A673 (cell line): Measurements from ENCODE around the gene PGP.

Experiments used
- CTCF ChIP-seq: fragments of 300-800, 200-600 bp; sonication (generic); conservative IDR thresholded peaks from 2 replicates; pipeline ENCODE4 v1.5.1; 2017; ENCODE audit warnings: low read depth, mild to moderate bottlenecking, antibody characterized with exemption, low read length, moderate library complexity, mixed read lengths
- EZH2 ChIP-seq: fragments of 200-600 bp; sonication (generic); IDR thresholded peaks from 2 replicates; pipeline ENCODE4 v1.6.1; 2017; ENCODE audit warnings: borderline replicate concordance, low read depth, mild to moderate bottlenecking, mixed read lengths, antibody characterized with exemption, low read length; ENCODE audit not compliant: poor library complexity, severe bottlenecking

- TF ChIP-seq CTCF (no peak), EZH2 (no peak)
These were observed 37.1 kb downstream of the PGP start for GRCh38 chr16:2177561-2177960.
